Naive B cell (primary cell): ENCODE measurements around the gene DIP2C. TPM values are rescaled to one million over a fixed set of nuclear protein-coding genes. Genes with fewer than 3 reads are reported as not detected.

Experiments used
- ATAC-seq, 2 donors: fragments of 150-1000 bp; cut with Tn5 transposase; 2 replicates each; pipeline ENCODE4 v1.10.0; 2021; ENCODE audit warnings: low read depth in 2 of 2, mild to moderate bottlenecking in 2 of 2, moderate library complexity in 2 of 2
- DNase-seq: peaks from one replicate; pipeline ENCODE4 v3.0.0; 2022
- H3K27ac Mint-ChIP-seq, 6 donors: one replicate each; pipeline ENCODE4 v1.8.0; 2020 to 2022; ENCODE audit warnings: mild to moderate bottlenecking in 6 of 6, mixed read lengths in 6 of 6, moderate library complexity in 5 of 6, inconsistent platforms in 2 of 6
- H3K27me3 Mint-ChIP-seq, 3 donors: one replicate each; pipeline ENCODE4 v1.8.0; 2021 to 2022; ENCODE audit warnings: mixed read lengths in 3 of 3, mild to moderate bottlenecking in 1 of 3
- H3K36me3 Mint-ChIP-seq, 2 donors: one replicate each; pipeline ENCODE4 v1.8.0; 2020 to 2022; ENCODE audit warnings: mixed read lengths in 2 of 2, inconsistent platforms in 1 of 2, mild to moderate bottlenecking in 1 of 2
- H3K4me1 Mint-ChIP-seq, 3 donors: one replicate each; pipeline ENCODE4 v1.8.0; 2020 to 2022; ENCODE audit warnings: mixed read lengths in 3 of 3, inconsistent platforms in 1 of 3, mild to moderate bottlenecking in 1 of 3, moderate library complexity in 1 of 3
- H3K4me3 Mint-ChIP-seq, 8 donors: one replicate each; pipeline ENCODE4 v1.8.0; 2020 to 2022; ENCODE audit warnings: mild to moderate bottlenecking in 8 of 8, mixed read lengths in 8 of 8, moderate library complexity in 8 of 8, inconsistent platforms in 2 of 8
- H3K9me3 Mint-ChIP-seq, 7 donors: one replicate each; pipeline ENCODE4 v1.8.0; 2020 to 2022; ENCODE audit warnings: mixed read lengths in 7 of 7, mild to moderate bottlenecking in 5 of 7, inconsistent platforms in 2 of 7, moderate library complexity in 1 of 7
- polyA plus RNA-seq, 6 donors: library from polyadenylated mRNA; unstranded; fragments of 300-500 nt; fragmentation: Illumina TruSeq; gene quantifications; one replicate each; pipeline ENCODE4 v1.2.3, GENCODE V29; 2021; ENCODE audit warnings: low read depth in 6 of 6

Gene DIP2C
- polyA plus RNA-seq, 6 donors from 2014 or later = 0.36 to 1.7 (median 0.78) TPM; not detected in 1

GRCh38 chr10:609262-609658, 80.2 kb downstream of the DIP2C start:
- Mint-ChIP-seq H3K4me1 (peaks cover 0 to 4% (median 0%) of the 10 kb centered on the region in 3 donors), H3K27ac (no peak overlapping the region), H3K4me3 (no peak overlapping the region), H3K27me3 (peaks cover 9 to 28% (median 10%) of the 10 kb centered on the region in 3 donors), H3K9me3 (no peaks in the 10 kb centered on the region), H3K36me3 (peaks cover 0 to 7% of the 10 kb centered on the region in 2 donors)
- DNase-seq (no peak), ATAC-seq (no peak)

DNA sequence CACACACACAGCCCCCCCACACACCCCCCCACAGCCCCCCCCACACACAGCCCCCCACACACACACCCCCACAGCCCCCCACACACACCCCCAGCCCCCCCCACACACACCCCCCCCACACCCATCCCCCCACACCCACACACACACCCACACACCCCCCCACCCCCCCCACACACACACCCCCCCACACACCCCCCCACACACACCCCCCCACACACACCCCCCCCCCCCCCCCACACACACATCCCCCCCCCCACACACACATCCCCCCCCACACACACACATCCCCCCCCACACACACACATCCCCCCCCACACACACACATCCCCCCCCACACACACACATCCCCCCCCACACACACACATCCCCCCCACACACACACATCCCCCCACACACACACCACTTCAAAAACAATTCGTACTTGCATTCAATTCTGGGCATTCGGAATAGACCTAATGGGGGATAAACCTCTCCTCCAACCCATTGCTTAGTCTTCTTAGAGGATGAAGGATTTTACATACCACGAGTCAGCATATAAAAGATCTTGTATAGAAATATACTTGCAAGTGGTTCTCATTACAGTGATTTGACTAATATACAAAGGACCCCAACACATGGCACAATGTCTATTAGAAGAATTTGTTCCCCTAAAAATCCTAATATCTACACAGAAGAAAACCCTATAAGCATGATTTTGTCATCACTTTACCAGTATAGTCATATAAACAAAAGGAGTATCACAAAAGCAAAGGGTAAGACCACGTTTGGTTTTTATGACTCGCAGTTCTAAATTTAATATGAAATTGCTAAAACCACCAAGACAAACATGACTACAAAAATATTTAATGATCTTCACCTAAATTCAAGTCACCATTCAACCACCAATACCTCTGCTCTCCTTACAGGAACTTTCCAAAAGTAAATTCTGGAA, 80.9 kb downstream of the DIP2C start:
- no peak for ATAC-seq
- Mint-ChIP-seq H3K36me3 (peaks cover 0 to 7% of the 10 kb centered on the region in 2 donors), H3K4me1 (peaks cover 0 to 4% (median 0%) of the 10 kb centered on the region in 3 donors), H3K27ac (peak overlapping the region in 1 of 6 donors; percentile 20), H3K9me3 (no peaks in the 10 kb centered on the region), H3K27me3 (peaks cover 14 to 30% (median 16%) of the 10 kb centered on the region in 3 donors), H3K4me3 (no peak overlapping the region)
- DNase-seq = no peak

DNA sequence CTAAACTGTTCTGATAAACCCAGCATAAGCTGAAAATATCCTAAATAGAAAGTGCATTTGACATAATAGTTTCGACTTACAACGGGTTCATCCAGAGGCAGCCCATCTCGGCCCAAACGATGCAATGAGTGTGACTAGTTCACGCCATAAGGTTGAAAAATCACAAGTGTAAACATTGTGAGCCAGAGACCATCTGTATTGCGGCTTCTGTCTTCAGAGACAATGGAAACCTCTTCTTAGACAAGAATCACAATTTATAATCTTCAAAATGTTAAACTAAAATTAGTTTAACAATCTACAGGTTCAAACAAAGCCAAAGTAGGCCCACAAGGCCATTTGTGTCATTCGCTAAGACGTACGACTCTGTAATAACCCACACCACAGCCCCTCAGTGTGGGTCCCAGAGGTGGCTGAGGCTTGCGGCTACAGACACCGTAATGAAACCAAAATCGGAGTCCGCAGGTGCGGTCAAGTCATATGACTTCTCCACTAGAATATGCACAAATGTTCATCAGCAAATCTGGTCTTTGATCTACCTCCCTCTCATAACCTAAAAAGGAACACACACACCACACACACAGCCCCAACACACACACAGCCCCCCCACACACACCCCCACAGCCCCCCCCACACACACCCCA, 81.8 kb downstream of the DIP2C start:
- H3K36me3 Mint-ChIP-seq = peaks cover 0 to 7% of the 10 kb centered on the region in 2 donors
- no peaks in the 10 kb centered on the region for H3K9me3 Mint-ChIP-seq
- peaks cover 16 to 28% (median 18%) of the 10 kb centered on the region in 3 donors for H3K27me3 Mint-ChIP-seq

GRCh38 chr10:606762-607544, 82.5 kb downstream of the DIP2C start:
- Mint-ChIP-seq H3K36me3 (peaks cover 0 to 7% of the 10 kb centered on the region in 2 donors), H3K4me3 (no peak overlapping the region), H3K27ac (no peak overlapping the region), H3K9me3 (no peaks in the 10 kb centered on the region), H3K27me3 (peaks cover 16 to 28% (median 22%) of the 10 kb centered on the region in 3 donors), H3K4me1 (peaks cover 0 to 4% (median 0%) of the 10 kb centered on the region in 3 donors)
- ATAC-seq (no peak), DNase-seq (no peak)

More for the DNA sequence above, 81.8 kb downstream of the DIP2C start:
- Mint-ChIP-seq H3K4me3 (no peak overlapping the region), H3K4me1 (peaks cover 0 to 4% (median 0%) of the 10 kb centered on the region in 3 donors), H3K27ac (no peak overlapping the region)
- DNase-seq (no peak), ATAC-seq (no peak)

DNA sequence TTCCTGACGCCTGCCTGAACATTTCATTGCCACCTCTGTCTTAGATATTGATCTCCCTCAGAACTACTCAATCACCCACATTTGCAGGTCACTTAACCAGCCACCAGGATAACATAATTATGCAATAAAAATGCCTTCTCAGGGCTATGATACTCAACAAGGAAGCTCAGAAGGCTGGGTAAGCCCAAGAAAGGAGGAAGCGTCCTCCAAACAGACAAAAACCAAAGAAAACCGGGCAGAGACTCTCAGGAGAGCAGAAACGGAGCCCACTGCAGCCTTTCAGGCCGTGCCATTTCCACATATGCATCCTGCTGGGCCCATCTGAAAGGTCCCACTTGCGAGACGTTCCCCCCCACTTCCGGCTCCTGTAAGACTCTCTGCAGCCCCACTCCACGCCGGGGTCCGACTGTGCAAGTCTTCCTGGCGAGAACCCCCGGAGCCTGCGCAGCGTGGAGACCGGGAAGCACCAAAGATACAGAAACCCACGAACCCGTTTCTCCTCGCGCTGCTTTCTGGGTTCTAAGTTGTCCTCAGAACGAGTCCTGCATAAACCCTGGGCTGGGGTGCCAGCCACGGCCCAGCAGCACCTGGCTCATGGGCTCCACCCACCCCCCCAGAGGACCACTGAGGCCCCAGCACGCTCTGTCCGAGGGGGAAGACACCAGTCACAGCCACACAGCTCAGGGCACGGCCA, 83.7 kb downstream of the DIP2C start:
- Mint-ChIP-seq H3K27me3 (peaks cover 13 to 19% (median 19%) of the 10 kb centered on the region in 3 donors), H3K4me3 (no peak overlapping the region), H3K4me1 (peaks cover 0 to 4% (median 0%) of the 10 kb centered on the region in 3 donors), H3K9me3 (no peaks in the 10 kb centered on the region), H3K36me3 (no peaks in the 10 kb centered on the region), H3K27ac (no peak overlapping the region)
- no peak for DNase-seq
- ATAC-seq = no peak

- H3K4me1 Mint-ChIP-seq = peaks cover 0 to 4% (median 0%) of the 10 kb centered on the region in 3 donors
- no peak overlapping the region for H3K4me3 Mint-ChIP-seq
- ATAC-seq (no peak), DNase-seq (no peak)
- no peaks in the 10 kb centered on the region for H3K9me3 Mint-ChIP-seq
- no peaks in the 10 kb centered on the region for H3K36me3 Mint-ChIP-seq
- H3K27me3 Mint-ChIP-seq = peaks cover 13 to 27% (median 19%) of the 10 kb centered on the region in 3 donors
- no peak overlapping the region for H3K27ac Mint-ChIP-seq
Observed at GRCh38 chr10:604716-605631, 84.5 kb downstream of the DIP2C start.

- peaks cover 0 to 3% (median 0%) of the 10 kb centered on the region in 3 donors for H3K4me1 Mint-ChIP-seq
- DNase-seq (no peak), ATAC-seq (no peak)
- H3K27me3 Mint-ChIP-seq = peaks cover 19 to 39% (median 24%) of the 10 kb centered on the region in 3 donors
- no peak overlapping the region for H3K4me3 Mint-ChIP-seq
- no peak overlapping the region for H3K27ac Mint-ChIP-seq
- no peaks in the 10 kb centered on the region for H3K36me3 Mint-ChIP-seq
- H3K9me3 Mint-ChIP-seq = no peaks in the 10 kb centered on the region
Observed at GRCh38 chr10:603745-604144, 85.7 kb downstream of the DIP2C start.

DNA sequence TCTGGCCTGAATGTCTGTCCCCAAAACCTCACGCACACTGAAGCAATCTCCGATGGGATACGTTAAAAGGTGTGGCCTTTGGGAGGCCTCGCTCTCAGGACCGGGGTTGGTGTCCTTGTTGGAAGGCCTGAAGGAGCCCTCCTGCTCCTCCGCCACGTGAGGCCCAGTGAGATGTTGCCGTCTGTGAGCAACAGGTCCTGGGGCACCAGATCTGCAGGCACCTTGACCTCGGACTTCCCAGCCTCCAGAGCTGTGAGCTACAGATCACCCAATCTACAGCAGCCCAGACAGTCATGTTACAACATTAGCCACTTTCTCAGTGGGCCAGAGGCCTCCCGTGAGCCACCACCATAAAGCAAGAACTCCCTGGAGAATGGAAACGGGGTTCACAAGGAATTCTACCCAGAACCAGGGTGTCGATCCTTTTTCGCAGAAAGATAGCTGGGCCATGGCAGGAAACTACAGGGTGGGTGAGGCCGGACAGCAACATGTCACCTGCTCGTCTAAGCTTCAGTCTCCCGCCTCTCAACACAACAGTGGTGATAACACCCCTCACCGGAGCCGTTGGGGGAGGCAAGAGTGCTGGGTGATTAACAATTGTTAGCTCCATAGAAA, 87.0 kb downstream of the DIP2C start:
- DNase-seq = no peak

GRCh38 chr10:601660-601963, 87.9 kb downstream of the DIP2C start:
- Mint-ChIP-seq H3K36me3 (no peaks in the 10 kb centered on the region), H3K4me3 (no peak overlapping the region), H3K27me3 (peaks cover 19 to 39% (median 27%) of the 10 kb centered on the region in 3 donors), H3K27ac (no peak overlapping the region), H3K9me3 (no peaks in the 10 kb centered on the region), H3K4me1 (no peaks in the 10 kb centered on the region)
- ATAC-seq (no peak), DNase-seq (no peak)

More for the DNA sequence above, 87.0 kb downstream of the DIP2C start:
- no peak overlapping the region for H3K27ac Mint-ChIP-seq
- no peaks in the 10 kb centered on the region for H3K4me1 Mint-ChIP-seq
- H3K36me3 Mint-ChIP-seq = no peaks in the 10 kb centered on the region
- H3K4me3 Mint-ChIP-seq = no peak overlapping the region
- peaks cover 19 to 39% (median 24%) of the 10 kb centered on the region in 3 donors for H3K27me3 Mint-ChIP-seq
- no peaks in the 10 kb centered on the region for H3K9me3 Mint-ChIP-seq
- no peak for ATAC-seq

DNA sequence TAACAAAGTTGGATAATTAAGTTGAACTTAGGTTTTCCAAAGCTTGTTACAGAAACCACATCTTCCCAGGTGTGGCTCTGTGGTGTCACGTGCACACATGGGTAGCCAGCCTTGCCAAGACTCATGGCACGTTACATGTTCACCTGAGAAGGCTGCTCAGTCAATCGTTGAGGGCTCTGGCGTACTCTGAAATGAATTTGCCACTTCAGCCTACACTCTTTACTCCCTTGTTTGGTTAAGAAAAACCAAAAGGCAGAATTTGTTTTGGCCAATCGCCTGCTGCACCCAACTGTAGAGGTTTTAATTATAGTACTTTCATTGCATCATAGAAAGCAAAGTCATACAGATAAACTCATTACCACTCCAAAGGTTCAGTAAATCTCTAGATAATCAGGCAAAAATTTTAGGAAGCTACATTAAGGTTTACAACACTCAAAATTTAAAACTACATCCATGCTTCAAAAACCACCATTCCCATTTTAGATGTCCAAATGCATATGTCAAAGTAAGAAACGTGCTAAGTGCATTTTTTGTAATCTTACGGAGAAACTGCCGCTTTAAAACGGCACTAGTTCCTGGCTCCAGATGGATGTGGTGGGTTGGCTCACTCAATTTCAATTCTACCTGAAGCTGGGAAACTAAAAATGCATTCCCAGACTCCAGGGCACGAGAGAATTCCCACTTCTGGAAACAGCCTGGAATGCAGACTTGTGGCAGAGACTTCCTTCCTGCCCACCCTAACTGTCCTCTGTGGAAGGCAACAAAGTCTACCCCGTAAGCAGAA, 88.4 kb downstream of the DIP2C start:
- H3K27ac Mint-ChIP-seq = no peak overlapping the region
- H3K4me1 Mint-ChIP-seq = no peaks in the 10 kb centered on the region
- no peak overlapping the region for H3K4me3 Mint-ChIP-seq
- no peak for DNase-seq
- H3K9me3 Mint-ChIP-seq = no peaks in the 10 kb centered on the region
- no peak for ATAC-seq
- no peaks in the 10 kb centered on the region for H3K36me3 Mint-ChIP-seq
- H3K27me3 Mint-ChIP-seq = peaks cover 19 to 39% (median 27%) of the 10 kb centered on the region in 3 donors

DNA sequence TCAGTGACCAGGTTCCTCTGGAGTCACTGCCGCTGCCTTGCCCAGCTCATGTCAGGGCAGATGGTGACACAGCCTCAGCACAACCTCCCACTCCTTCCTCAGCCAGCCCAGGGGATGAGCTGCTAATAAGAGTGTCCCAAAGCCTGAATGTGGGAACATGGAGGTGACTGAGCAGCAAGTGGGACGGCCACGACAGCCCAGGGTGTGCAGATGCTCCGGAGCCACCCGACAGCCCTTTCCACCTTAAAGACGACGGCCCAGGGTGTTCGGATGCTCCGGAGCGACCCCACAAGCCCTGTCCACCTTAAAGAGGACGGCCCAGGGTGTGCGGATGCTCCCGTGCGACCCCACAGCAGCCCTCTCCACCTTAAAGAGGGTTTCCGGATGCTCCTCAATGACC, 89.2 kb downstream of the DIP2C start:
- ATAC-seq (no peak), DNase-seq (no peak)
- Mint-ChIP-seq H3K27me3 (peaks cover 19 to 32% (median 27%) of the 10 kb centered on the region in 3 donors), H3K4me3 (no peak overlapping the region), H3K4me1 (no peaks in the 10 kb centered on the region), H3K27ac (no peak overlapping the region), H3K9me3 (no peaks in the 10 kb centered on the region), H3K36me3 (no peaks in the 10 kb centered on the region)
